BLaER1 (cell line): ENCODE results near the gene SLF2.
A peak's percentile ranks its signal among the peaks of the same experiment; 100 is the strongest.

Source experiments
- H3K27ac ChIP-seq: shearing (Covaris generic); formaldehyde crosslinking; 2 replicates; pipeline ENCODE4 v1.8.1; 2022
- H3K27me3 ChIP-seq: shearing (Covaris generic); formaldehyde crosslinking; 2 replicates; pipeline ENCODE4 v1.8.1; 2022
- H3K36me3 ChIP-seq: shearing (Covaris generic); formaldehyde crosslinking; 2 replicates; pipeline ENCODE4 v1.8.1; 2022
- H3K4me1 ChIP-seq: shearing (Covaris generic); formaldehyde crosslinking; 2 replicates; pipeline ENCODE4 v1.8.1; 2022
- H3K4me2 ChIP-seq: shearing (Covaris generic); formaldehyde crosslinking; 2 replicates; pipeline ENCODE4 v1.8.1; 2022
- H3K4me3 ChIP-seq: shearing (Covaris generic); formaldehyde crosslinking; 2 replicates; pipeline ENCODE4 v1.8.1; 2022
- H3K9ac ChIP-seq: shearing (Covaris generic); formaldehyde crosslinking; 2 replicates; pipeline ENCODE4 v1.8.1; 2022
- H3K9me3 ChIP-seq: shearing (Covaris generic); formaldehyde crosslinking; 2 replicates; pipeline ENCODE4 v1.8.1; 2022
- H4K20me1 ChIP-seq: shearing (Covaris generic); formaldehyde crosslinking; 2 replicates; pipeline ENCODE4 v1.8.1; 2022
- Cebpa-rat ChIP-seq: shearing (Covaris generic); IDR thresholded peaks from 2 replicates; pipeline ENCODE4 v1.8.1; 2022

Gene SLF2

GRCh38 chr10:100888957-100889356 is 23.8 kb upstream of the SLF2 start:
- no peak overlapping the region for H3K4me2 ChIP-seq
- H4K20me1 ChIP-seq, result no peaks in the 10 kb centered on the region
- no peak overlapping the region for H3K27ac ChIP-seq
- peaks cover 20% of the 10 kb centered on the region for H3K4me1 ChIP-seq
- no peaks in the 10 kb centered on the region for H3K36me3 ChIP-seq
- no peak overlapping the region for H3K9ac ChIP-seq
- H3K9me3 ChIP-seq, result no peaks in the 10 kb centered on the region
- H3K4me3 ChIP-seq, result no peak overlapping the region
- no peaks in the 10 kb centered on the region for H3K27me3 ChIP-seq
- TF ChIP-seq Cebpa-rat, result no peak

GRCh38 chr10:100889546-100889945 is 23.2 kb upstream of the SLF2 start:
- H3K27ac ChIP-seq, result no peak overlapping the region

GRCh38 chr10:100890141-100890672 is 22.6 kb upstream of the SLF2 start:
- H3K36me3 ChIP-seq, result no peaks in the 10 kb centered on the region
- no peak for TF ChIP-seq Cebpa-rat
- H3K27me3 ChIP-seq, result no peaks in the 10 kb centered on the region
- H4K20me1 ChIP-seq, result no peaks in the 10 kb centered on the region
- peaks cover 25% of the 10 kb centered on the region for H3K4me1 ChIP-seq
- H3K4me2 ChIP-seq, result no peak overlapping the region
- H3K27ac ChIP-seq, result no peak overlapping the region
- no peak overlapping the region for H3K9ac ChIP-seq
- H3K9me3 ChIP-seq, result no peaks in the 10 kb centered on the region
- H3K4me3 ChIP-seq, result no peak overlapping the region

More at GRCh38 chr10:100889546-100889945, 23.2 kb upstream of the SLF2 start:
- H3K9ac ChIP-seq, result no peak overlapping the region
- TF ChIP-seq Cebpa-rat, result no peak
- no peak overlapping the region for H3K4me3 ChIP-seq
- H4K20me1 ChIP-seq, result no peaks in the 10 kb centered on the region
- peaks cover 20% of the 10 kb centered on the region for H3K4me1 ChIP-seq
- H3K9me3 ChIP-seq, result no peaks in the 10 kb centered on the region
- no peaks in the 10 kb centered on the region for H3K27me3 ChIP-seq
- H3K36me3 ChIP-seq, result no peaks in the 10 kb centered on the region
- H3K4me2 ChIP-seq, result no peak overlapping the region

- no peak overlapping the region for H3K4me3 ChIP-seq
- no peaks in the 10 kb centered on the region for H4K20me1 ChIP-seq
- H3K9me3 ChIP-seq, result no peaks in the 10 kb centered on the region
- no peak for TF ChIP-seq Cebpa-rat
- peaks cover 29% of the 10 kb centered on the region for H3K4me1 ChIP-seq
- no peaks in the 10 kb centered on the region for H3K27me3 ChIP-seq
- H3K4me2 ChIP-seq, result no peak overlapping the region
- no peaks in the 10 kb centered on the region for H3K36me3 ChIP-seq
- H3K9ac ChIP-seq, result no peak overlapping the region
- H3K27ac ChIP-seq, result no peak overlapping the region
These were observed 22.0 kb upstream of the SLF2 start for GRCh38 chr10:100890673-100891317.

- no peak overlapping the region for H3K4me3 ChIP-seq
- H3K27me3 ChIP-seq, result no peaks in the 10 kb centered on the region
- no peaks in the 10 kb centered on the region for H4K20me1 ChIP-seq
- H3K4me1 ChIP-seq, result peaks cover 10% of the 10 kb centered on the region; the same call in 1 of the 2 replicates
- no peak overlapping the region for H3K27ac ChIP-seq
- no peaks in the 10 kb centered on the region for H3K36me3 ChIP-seq
- no peak for TF ChIP-seq Cebpa-rat
- no peak overlapping the region for H3K9ac ChIP-seq
- H3K9me3 ChIP-seq, result no peaks in the 10 kb centered on the region
- no peak overlapping the region for H3K4me2 ChIP-seq
These were observed 18.7 kb upstream of the SLF2 start for GRCh38 chr10:100894033-100894432.

GRCh38 chr10:100894589-100895294 is 18.0 kb upstream of the SLF2 start:
- Histone ChIP-seq H4K20me1 (no peaks in the 10 kb centered on the region), H3K4me1 (peaks cover 10% of the 10 kb centered on the region; the same call in 1 of the 2 replicates), H3K27me3 (no peaks in the 10 kb centered on the region), H3K9ac (no peak overlapping the region), H3K4me2 (peak overlapping the region; percentile 2; the same call in 1 of the 2 replicates), H3K27ac (no peak overlapping the region), H3K36me3 (no peaks in the 10 kb centered on the region), H3K9me3 (no peaks in the 10 kb centered on the region), H3K4me3 (no peak overlapping the region)
- TF ChIP-seq Cebpa-rat, result 0 out of 2 replicates have a peak, but pooled peaks have one; percentile 54

GRCh38 chr10:100895346-100895745 is 17.4 kb upstream of the SLF2 start:
- H3K4me2 ChIP-seq, result no peak overlapping the region; the same call in 1 of the 2 replicates

GRCh38 chr10:100895896-100896295 is 16.9 kb upstream of the SLF2 start:
- H3K4me1 ChIP-seq, result peaks cover 10% of the 10 kb centered on the region; the same call in 1 of the 2 replicates
- no peak overlapping the region for H3K27ac ChIP-seq
- no peak overlapping the region for H3K4me2 ChIP-seq
- no peaks in the 10 kb centered on the region for H4K20me1 ChIP-seq
- no peaks in the 10 kb centered on the region for H3K36me3 ChIP-seq
- no peak overlapping the region for H3K4me3 ChIP-seq
- no peak overlapping the region for H3K9ac ChIP-seq
- no peaks in the 10 kb centered on the region for H3K27me3 ChIP-seq
- no peak for TF ChIP-seq Cebpa-rat
- no peaks in the 10 kb centered on the region for H3K9me3 ChIP-seq

More at GRCh38 chr10:100895346-100895745, 17.4 kb upstream of the SLF2 start:
- TF ChIP-seq Cebpa-rat, result no peak
- Histone ChIP-seq H4K20me1 (no peaks in the 10 kb centered on the region), H3K27me3 (no peaks in the 10 kb centered on the region), H3K36me3 (no peaks in the 10 kb centered on the region), H3K4me3 (no peak overlapping the region), H3K9me3 (no peaks in the 10 kb centered on the region), H3K4me1 (peaks cover 10% of the 10 kb centered on the region; the same call in 1 of the 2 replicates), H3K27ac (no peak overlapping the region), H3K9ac (no peak overlapping the region)

GRCh38 chr10:100896876-100897461 is 15.8 kb upstream of the SLF2 start:
- Histone ChIP-seq H3K4me2 (no peak overlapping the region), H3K9me3 (no peaks in the 10 kb centered on the region), H3K36me3 (no peaks in the 10 kb centered on the region), H3K9ac (no peak overlapping the region), H3K27me3 (no peaks in the 10 kb centered on the region), H3K4me1 (peaks cover 10% of the 10 kb centered on the region; the same call in 1 of the 2 replicates), H3K4me3 (no peak overlapping the region), H4K20me1 (no peaks in the 10 kb centered on the region), H3K27ac (no peak overlapping the region)
- TF ChIP-seq Cebpa-rat, result no peak

- Histone ChIP-seq H3K4me1 (peaks cover 10% of the 10 kb centered on the region; the same call in 1 of the 2 replicates), H4K20me1 (no peaks in the 10 kb centered on the region), H3K27me3 (no peaks in the 10 kb centered on the region), H3K36me3 (no peaks in the 10 kb centered on the region), H3K9ac (no peak overlapping the region), H3K27ac (no peak overlapping the region), H3K4me3 (no peak overlapping the region), H3K9me3 (no peaks in the 10 kb centered on the region), H3K4me2 (no peak overlapping the region)
- TF ChIP-seq Cebpa-rat, result no peak
These were observed 14.8 kb upstream of the SLF2 start for GRCh38 chr10:100897976-100898375.
